ENCODE data around the gene ATMIN. TPM values are rescaled to one million over a fixed set of nuclear protein-coding genes. Genes with fewer than 3 reads are reported as not detected.

Gene ATMIN
- total RNA-seq (22.4 and 25.3 TPM in 2 replicates), polyA plus RNA-seq (15.0 and 15.8 TPM in 2 replicates), polyA minus RNA-seq (27.0 and 30.2 TPM in 2 replicates), Bru-seq, nascent RNA (percentile 80 among the genes with signal in this experiment), BruChase-seq, experiment 1, labeled RNA remaining after a 6-hour chase (percentile 89 among the genes with signal in this experiment), BruChase-seq, experiment 2, labeled RNA remaining after a 2-hour chase (percentile 91 among the genes with signal in this experiment)
- polyA plus RNA-seq (2011; cell fraction: cytosol; rRNA removed), result 14.2 and 15.8 TPM in 2 replicates
- polyA plus RNA-seq (2011; cell fraction: nucleus; rRNA removed), result 14.1 and 17.2 TPM in 2 replicates
- polyA plus RNA-seq (2012), result 16.6 and 22.5 TPM in 2 replicates
- polyA minus RNA-seq (2011; cell fraction: cytosol; rRNA and poly(A)+ RNA removed), result 32.6 TPM
- polyA minus RNA-seq (2011; cell fraction: nucleus; rRNA and poly(A)+ RNA removed), result 15.1 and 21.4 TPM in 2 replicates
- long read RNA-seq, full-length matches to known transcripts, result 60 of 71 reads
- long read RNA-seq, partial matches to known transcripts, result 0 of 71 reads
- long read RNA-seq, other reads (novel, unspliced or antisense), result 11 of 71 reads

- intact Hi-C loops (cut with micrococcal nuclease) (loop anchor here (1.0 to 5.0 kb wide), 5 partner anchors 28 to 703 kb away; partner anchors contain the start of genes C16orf46 and CENPN), dilution Hi-C loops (cut with MboI; ENCODE audit: extremely low pct_ligation_motif_present, low sequenced_read_pairs) (no loop called here)
- Histone ChIP-seq H3K4me3 (replicated peaks in 1 of 3; ENCODE audit: insufficient read depth in 1 of 3, low read depth in 1 of 3, low read length in 3 of 3) (peak within 1 kb of the TSS; percentile 61 to 69 (median 69)), H3K79me2 (ENCODE audit: control insufficient read depth, insufficient read depth, low read length) (peaks cover 30% of the 10 kb centered on the region), H3K4me2 (ENCODE audit: insufficient read depth, low read length) (peak within 1 kb of the TSS; percentile 81), H3K4me1 (ENCODE audit: control insufficient read depth, extremely low read depth, insufficient read depth, low read length) (peaks cover 11% of the 10 kb centered on the region), H3K9ac (replicated peaks; ENCODE audit: extremely low read depth, insufficient read depth, low read length) (peak within 1 kb of the TSS; percentile 84), H3K36me3 (ENCODE audit: control insufficient read depth in 2 of 2, extremely low read depth in 1 of 2, insufficient read depth in 2 of 2, low read length in 2 of 2) (peaks cover 0 to 5% of the 10 kb centered on the region in 2 experiments), H3K9me3 (replicated peaks; ENCODE audit: control insufficient read depth, insufficient read depth, low read length) (no peaks in the 10 kb centered on the region), H2AFZ (ENCODE audit: low read depth, low read length) (peak within 1 kb of the TSS; percentile 81), H3K9me1 (replicated peaks; ENCODE audit: control insufficient read depth, extremely low read depth, insufficient read depth, low read length) (no peaks in the 10 kb centered on the region), H3K27ac (ENCODE audit: insufficient read depth, low read depth, low read length) (peak within 1 kb of the TSS; percentile 61), H3K27me3 (ENCODE audit: control insufficient read depth in 2 of 2, insufficient read depth in 2 of 2, low read length in 2 of 2) (no peaks in the 10 kb centered on the region), H4K20me1 (replicated peaks; ENCODE audit: control insufficient read depth, extremely low read depth, insufficient read depth, low read length) (no peaks in the 10 kb centered on the region)
- TF ChIP-seq POLR2AphosphoS5 (IDR thresholded peaks at IDR 0.05; ENCODE audit: insufficient read depth, low read depth, low read length) (peak; percentile 85), CTCF (IDR thresholded peaks at IDR 0.05; ENCODE audit: extremely low read depth in 1 of 2, insufficient read depth in 1 of 2, low read depth in 1 of 2, low read length in 2 of 2) (peak; percentile 89 to 96), JUN (IDR thresholded peaks at IDR 0.05; ENCODE audit: borderline replicate concordance, insufficient read depth, insufficient read length, low read depth) (no peak), FOS (IDR thresholded peaks at IDR 0.05; ENCODE audit: borderline replicate concordance, insufficient read depth, low read length) (no peak)
- ChIA-PET CTCF (interaction anchor here (0.6 to 5.3 kb wide), 56 partner anchors 9 to 839 kb away, joined by 3 to 36 read pairs (median 5); partner anchors contain the start of genes C16orf46, CENPN and CMC2), POLR2A (no interaction called here)
- BruUV-seq (replicated peaks), result no TSS peak
- FAIRE-seq (peak; percentile 48), DNase-seq (ENCODE audit: low read depth, low spot score) (peak; percentile 77)
Measured at GRCh38 chr16:81035398-81035974, at the start of gene ATMIN. Gene ATMIN (plus strand): TSS chr16:81035842. CDS start chr16:81035871, 29 bp downstream.

All from endothelial cell of umbilical vein (primary cell).